Measurements from ENCODE around the gene USP12. TPM values are rescaled to one million over a fixed set of nuclear protein-coding genes. Genes with fewer than 3 reads are reported as not detected.

USP12 gene
- total RNA-seq, 2 experiments from 2014 or later = 9.9 to 27.6 TPM

GRCh38 chr13:27166313-27166712 is 5.3 kb downstream of the USP12 start:
- H3K27ac ChIP-seq (ENCODE audit: low read depth, low read length, poor library complexity, severe bottlenecking) = no peak overlapping the region
- no peak overlapping the region for H3K4me2 ChIP-seq (ENCODE audit: low read length)
- ChIA-PET CTCF (ENCODE audit: unreplicated experiment) (no interaction called here), POLR2A (interaction anchor here (0.6 to 1.0 kb wide), 3 partner anchors 17 to 174 kb away, joined by 3 read pairs; no protein-coding TSS in a partner anchor)
- no peak overlapping the region for H2AFZ ChIP-seq (ENCODE audit: low read length)
- DNase-seq (ENCODE audit: low spot score) = no peak
- no peaks in the 10 kb centered on the region for H3K9me2 ChIP-seq (ENCODE audit: insufficient read depth, low read length)
- intact Hi-C loops (cut with micrococcal nuclease; ENCODE audit: unreplicated experiment) = no loop called here
- H3K79me2 ChIP-seq (ENCODE audit: insufficient read depth, low read depth, low read length) = peaks cover 95% of the 10 kb centered on the region
- peaks cover 40% of the 10 kb centered on the region for H3K4me1 ChIP-seq (ENCODE audit: insufficient read depth, low read length, poor library complexity, severe bottlenecking)
- peaks cover 34% of the 10 kb centered on the region for H4K20me1 ChIP-seq (ENCODE audit: insufficient read depth, low read length)
- H3K4me3 ChIP-seq (ENCODE audit: low read depth, low read length, poor library complexity, severe bottlenecking) = no peak overlapping the region
- TF ChIP-seq EZH2phosphoT487 (IDR thresholded peaks at IDR 0.05; ENCODE audit: borderline replicate concordance, low read depth, low read length) = no peak
- no peak for TF ChIP-seq CTCF (conservative IDR thresholded peaks at IDR 0.05; ENCODE audit: low read length)
- H3K36me3 ChIP-seq (ENCODE audit: insufficient read depth, low read length) = no peaks in the 10 kb centered on the region
- H3K9me3 ChIP-seq (ENCODE audit: low read length) = no peaks in the 10 kb centered on the region
- BruUV-seq (replicated peaks) = no TSS peak

- Histone ChIP-seq H3K36me3 (ENCODE audit: insufficient read depth, low read length) (0 out of 2 replicates have a peak, but pooled peaks cover 6% of the 10 kb centered on the region), H3K4me2 (ENCODE audit: low read length) (no peak overlapping the region), H3K27ac (ENCODE audit: low read depth, low read length, poor library complexity, severe bottlenecking) (no peak overlapping the region), H3K4me1 (ENCODE audit: insufficient read depth, low read length, poor library complexity, severe bottlenecking) (peaks cover 21% of the 10 kb centered on the region), H3K79me2 (ENCODE audit: insufficient read depth, low read depth, low read length) (peaks cover 99% of the 10 kb centered on the region), H3K9me3 (ENCODE audit: low read length) (no peaks in the 10 kb centered on the region), H2AFZ (ENCODE audit: low read length) (no peak overlapping the region), H3K4me3 (ENCODE audit: low read depth, low read length, poor library complexity, severe bottlenecking) (no peak overlapping the region), H4K20me1 (ENCODE audit: insufficient read depth, low read length) (peaks cover 21% of the 10 kb centered on the region), H3K9me2 (ENCODE audit: insufficient read depth, low read length) (no peaks in the 10 kb centered on the region)
- ChIA-PET POLR2A (interaction anchor here (0.6 to 1.9 kb wide), 5 partner anchors 9 to 934 kb away, joined by 3 to 5 read pairs (median 4); no protein-coding TSS in a partner anchor), CTCF (ENCODE audit: unreplicated experiment) (interaction anchor here (1.0 kb wide), 1 partner anchor 8 kb away, joined by 3 read pairs; no protein-coding TSS in a partner anchor)
- no peak for DNase-seq (ENCODE audit: low spot score)
- no TSS peak for BruUV-seq (replicated peaks)
- no peak for TF ChIP-seq EZH2phosphoT487 (IDR thresholded peaks at IDR 0.05; ENCODE audit: borderline replicate concordance, low read depth, low read length)
- no peak for TF ChIP-seq CTCF (conservative IDR thresholded peaks at IDR 0.05; ENCODE audit: low read length)
- intact Hi-C loops (cut with micrococcal nuclease; ENCODE audit: unreplicated experiment) = no loop called here
Observed at GRCh38 chr13:27161980-27162379, 9.6 kb downstream of the USP12 start.

- H3K79me2 ChIP-seq (ENCODE audit: insufficient read depth, low read depth, low read length) = peaks cover 97% of the 10 kb centered on the region
- H3K9me2 ChIP-seq (ENCODE audit: insufficient read depth, low read length) = no peaks in the 10 kb centered on the region
- BruUV-seq (replicated peaks) = no TSS peak
- no peak for DNase-seq (ENCODE audit: low spot score)
- H3K4me2 ChIP-seq (ENCODE audit: low read length) = no peak overlapping the region
- no peak overlapping the region for H3K27ac ChIP-seq (ENCODE audit: low read depth, low read length, poor library complexity, severe bottlenecking)
- TF ChIP-seq CTCF (conservative IDR thresholded peaks at IDR 0.05; ENCODE audit: low read length) = no peak
- no peak for TF ChIP-seq EZH2phosphoT487 (IDR thresholded peaks at IDR 0.05; ENCODE audit: borderline replicate concordance, low read depth, low read length)
- H3K4me1 ChIP-seq (ENCODE audit: insufficient read depth, low read length, poor library complexity, severe bottlenecking) = peaks cover 21% of the 10 kb centered on the region
- H2AFZ ChIP-seq (ENCODE audit: low read length) = no peak overlapping the region
- H3K36me3 ChIP-seq (ENCODE audit: insufficient read depth, low read length) = 0 out of 2 replicates have a peak, but pooled peaks cover 6% of the 10 kb centered on the region
- H3K9me3 ChIP-seq (ENCODE audit: low read length) = no peaks in the 10 kb centered on the region
- H3K4me3 ChIP-seq (ENCODE audit: low read depth, low read length, poor library complexity, severe bottlenecking) = no peak overlapping the region
- intact Hi-C loops (cut with micrococcal nuclease; ENCODE audit: unreplicated experiment) = no loop called here
- CTCF ChIA-PET (ENCODE audit: unreplicated experiment) = interaction anchor here (1.0 kb wide), 1 partner anchor 9 kb away, joined by 3 read pairs; no protein-coding TSS in a partner anchor
- POLR2A ChIA-PET = interaction anchor here (1.9 kb wide), 1 partner anchor 11 kb away, joined by 5 read pairs; no protein-coding TSS in a partner anchor
- peaks cover 18% of the 10 kb centered on the region for H4K20me1 ChIP-seq (ENCODE audit: insufficient read depth, low read length)
Observed at GRCh38 chr13:27161423-27161822, 10.2 kb downstream of the USP12 start.
